Suprapubic skin (tissue), 4 donors: Measurements from ENCODE around the gene PLIN1. TPM values are rescaled to one million over a fixed set of nuclear protein-coding genes. Genes with fewer than 3 reads are reported as not detected.

Experiments
- DNase-seq, 2 donors: peaks; one replicate each; pipeline ENCODE4 v3.0.0-alpha.2; 2019; ENCODE audit warnings: low spot score in 2 of 2
- H3K27ac ChIP-seq: fragments of 200-600 bp; sonication (generic); one replicate; pipeline ENCODE4 v1.5.1; 2019
- H3K27me3 ChIP-seq: fragments of 200-600 bp; sonication (generic); one replicate; pipeline ENCODE4 v1.5.1; 2019
- H3K36me3 ChIP-seq: fragments of 200-600 bp; sonication (generic); one replicate; pipeline ENCODE4 v1.5.1; 2019
- H3K4me1 ChIP-seq: fragments of 200-600 bp; sonication (generic); one replicate; pipeline ENCODE4 v1.5.1; 2019
- H3K4me3 ChIP-seq: fragments of 200-600 bp; sonication (generic); one replicate; pipeline ENCODE4 v1.5.1; 2019; ENCODE audit warnings: mild to moderate bottlenecking
- H3K9me3 ChIP-seq: fragments of 200-600 bp; sonication (generic); one replicate; pipeline ENCODE4 v1.5.1; 2019
- EP300 ChIP-seq: sonication (generic); formaldehyde crosslinking; IDR thresholded peaks from one replicate; pipeline ENCODE4 v1.6.1; 2017; ENCODE audit warnings: antibody characterized with exemption
- POLR2A ChIP-seq, 2 donors: fragments of 450-650 bp; IDR thresholded peaks; one replicate each; pipeline ENCODE4 v1.6.1; 2017; ENCODE audit warnings: antibody characterized with exemption in 2 of 2, mild to moderate bottlenecking in 2 of 2, moderate library complexity in 2 of 2
- POLR2AphosphoS5 ChIP-seq, 3 donors: sonication (generic); formaldehyde crosslinking; IDR thresholded peaks; one replicate each; pipeline ENCODE4 v1.6.1; 2017; ENCODE audit warnings: antibody characterized with exemption in 3 of 3
- WGBS: methylation state at CpG from one replicate; pipeline ENCODE4 v1.1.5; 2018; 5-methylcytosine and 5-hydroxymethylcytosine counted together
- total RNA-seq, 4 donors: library from RNA; depleted of rRNA; stranded (reverse); fragments of >200 nt; gene quantifications; one replicate each; pipeline ENCODE4 v1.1.0, GENCODE V29; 2016
- TF ChIP-seq, protein P1 (sequence below), 2 donors: fragments of 200-600 bp in 1 of 2; fragments of 450-650 bp in 1 of 2; sonication (generic) in 1 of 2; IDR thresholded peaks; one replicate each; pipeline ENCODE4 v1.5.1; 2016 to 2019; ENCODE audit warnings: antibody characterized with exemption in 2 of 2, mild to moderate bottlenecking in 1 of 2, moderate library complexity in 1 of 2

Gene PLIN1
- total RNA-seq, 4 donors from 2014 or later, result 17.7 to 52.4 (median 35.9) TPM

GRCh38 chr15:89652131-89652530 is 27.0 kb downstream of the PLIN1 start:
- H3K36me3 ChIP-seq, result no peaks in the 10 kb centered on the region
- no peak overlapping the region for H3K27ac ChIP-seq
- no peak for TF ChIP-seq POLR2AphosphoS5 (IDR thresholded peaks at IDR 0.05)
- TF ChIP-seq, protein P1, sequence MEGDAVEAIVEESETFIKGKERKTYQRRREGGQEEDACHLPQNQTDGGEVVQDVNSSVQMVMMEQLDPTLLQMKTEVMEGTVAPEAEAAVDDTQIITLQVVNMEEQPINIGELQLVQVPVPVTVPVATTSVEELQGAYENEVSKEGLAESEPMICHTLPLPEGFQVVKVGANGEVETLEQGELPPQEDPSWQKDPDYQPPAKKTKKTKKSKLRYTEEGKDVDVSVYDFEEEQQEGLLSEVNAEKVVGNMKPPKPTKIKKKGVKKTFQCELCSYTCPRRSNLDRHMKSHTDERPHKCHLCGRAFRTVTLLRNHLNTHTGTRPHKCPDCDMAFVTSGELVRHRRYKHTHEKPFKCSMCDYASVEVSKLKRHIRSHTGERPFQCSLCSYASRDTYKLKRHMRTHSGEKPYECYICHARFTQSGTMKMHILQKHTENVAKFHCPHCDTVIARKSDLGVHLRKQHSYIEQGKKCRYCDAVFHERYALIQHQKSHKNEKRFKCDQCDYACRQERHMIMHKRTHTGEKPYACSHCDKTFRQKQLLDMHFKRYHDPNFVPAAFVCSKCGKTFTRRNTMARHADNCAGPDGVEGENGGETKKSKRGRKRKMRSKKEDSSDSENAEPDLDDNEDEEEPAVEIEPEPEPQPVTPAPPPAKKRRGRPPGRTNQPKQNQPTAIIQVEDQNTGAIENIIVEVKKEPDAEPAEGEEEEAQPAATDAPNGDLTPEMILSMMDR (IDR thresholded peaks at IDR 0.05), result no peak
- TF ChIP-seq EP300, result no peak
- TF ChIP-seq POLR2A (IDR thresholded peaks at IDR 0.05), result no peak
- peak; percentile 26 to 60 for DNase-seq
- H3K27me3 ChIP-seq, result peaks cover 13% of the 10 kb centered on the region
- no peak overlapping the region for H3K4me3 ChIP-seq
- no peaks in the 10 kb centered on the region for H3K9me3 ChIP-seq
- peaks cover 16% of the 10 kb centered on the region for H3K4me1 ChIP-seq
- 94% methylated on average over 5 of the region's 7 CpGs for WGBS

DNA sequence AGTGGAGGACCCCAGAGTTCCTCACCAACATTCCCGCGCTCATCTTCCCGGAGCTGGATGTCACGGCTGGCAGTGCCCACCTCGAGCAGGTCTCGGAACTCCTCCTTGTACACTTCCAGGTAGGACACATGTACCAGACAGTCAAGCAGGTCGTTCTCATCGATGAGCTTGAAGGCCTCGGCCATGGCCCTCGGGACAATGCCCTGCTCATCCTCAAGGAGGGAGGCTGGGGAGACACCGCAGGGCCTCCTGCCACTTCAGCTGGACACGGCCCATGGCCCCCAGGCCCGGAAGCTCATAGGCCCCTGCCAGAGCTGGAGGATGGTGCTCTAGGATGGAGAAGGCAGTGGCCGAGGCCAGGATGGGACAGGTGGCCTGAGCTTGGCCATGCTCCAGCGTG is 29.5 kb downstream of the PLIN1 start:
- peak; percentile 49 to 56 for DNase-seq
- peaks cover 9% of the 10 kb centered on the region for H3K4me1 ChIP-seq
- peaks cover 7% of the 10 kb centered on the region for H3K36me3 ChIP-seq
- peaks cover 5% of the 10 kb centered on the region for H3K27me3 ChIP-seq
- TF ChIP-seq POLR2A (IDR thresholded peaks at IDR 0.05), result no peak
- no peak for TF ChIP-seq EP300
- TF ChIP-seq, protein P1 (IDR thresholded peaks at IDR 0.05), result no peak
- no peak for TF ChIP-seq POLR2AphosphoS5 (IDR thresholded peaks at IDR 0.05)
- H3K4me3 ChIP-seq, result no peak overlapping the region
- no peaks in the 10 kb centered on the region for H3K9me3 ChIP-seq
- WGBS, result 94% methylated on average over 11 of the region's 15 CpGs
- no peak overlapping the region for H3K27ac ChIP-seq

DNA sequence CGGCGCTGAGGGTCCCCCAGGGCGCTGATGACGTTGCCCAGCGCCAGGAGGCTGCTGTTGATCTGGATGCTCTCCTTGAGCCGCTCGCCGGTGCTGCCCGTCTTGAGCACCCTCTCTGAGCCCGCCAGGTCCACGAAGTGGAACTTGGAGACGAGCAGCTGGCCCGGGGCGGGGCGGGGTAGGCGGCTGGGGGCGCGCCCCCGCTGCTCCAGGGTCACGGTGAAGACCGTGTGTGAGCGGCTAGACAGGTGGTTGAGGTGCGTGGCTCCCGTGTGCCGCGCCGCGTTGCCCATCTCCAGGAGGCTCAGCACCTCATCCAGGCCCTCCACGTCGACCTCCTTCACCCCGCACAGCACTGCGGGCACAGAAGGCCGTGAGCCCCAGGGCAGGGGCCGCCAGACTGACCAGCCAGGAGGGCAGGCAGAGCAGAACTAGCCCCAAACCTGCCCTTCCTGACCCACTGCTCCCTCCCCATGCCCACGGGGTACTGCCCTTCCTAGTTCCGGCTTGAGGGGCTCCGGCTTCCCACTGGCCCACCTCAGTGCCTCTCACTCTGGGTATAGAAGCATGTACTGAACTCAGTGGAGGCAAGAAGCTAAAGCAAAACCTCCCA is 30.0 kb downstream of the PLIN1 start:
- no peak for TF ChIP-seq POLR2AphosphoS5 (IDR thresholded peaks at IDR 0.05)
- TF ChIP-seq POLR2A (IDR thresholded peaks at IDR 0.05), result no peak
- TF ChIP-seq, protein P1 (IDR thresholded peaks at IDR 0.05), result no peak
- TF ChIP-seq EP300, result no peak
- peaks cover 3% of the 10 kb centered on the region for H3K4me1 ChIP-seq
- H3K4me3 ChIP-seq, result no peak overlapping the region
- H3K27me3 ChIP-seq, result no peaks in the 10 kb centered on the region
- 98% methylated on average over 14 of the region's 37 CpGs for whole genome bisulfite sequencing
- no peaks in the 10 kb centered on the region for H3K9me3 ChIP-seq
- peaks cover 8% of the 10 kb centered on the region for H3K36me3 ChIP-seq
- H3K27ac ChIP-seq, result no peak overlapping the region
- DNase-seq, result peak; percentile 58 to 68

DNA sequence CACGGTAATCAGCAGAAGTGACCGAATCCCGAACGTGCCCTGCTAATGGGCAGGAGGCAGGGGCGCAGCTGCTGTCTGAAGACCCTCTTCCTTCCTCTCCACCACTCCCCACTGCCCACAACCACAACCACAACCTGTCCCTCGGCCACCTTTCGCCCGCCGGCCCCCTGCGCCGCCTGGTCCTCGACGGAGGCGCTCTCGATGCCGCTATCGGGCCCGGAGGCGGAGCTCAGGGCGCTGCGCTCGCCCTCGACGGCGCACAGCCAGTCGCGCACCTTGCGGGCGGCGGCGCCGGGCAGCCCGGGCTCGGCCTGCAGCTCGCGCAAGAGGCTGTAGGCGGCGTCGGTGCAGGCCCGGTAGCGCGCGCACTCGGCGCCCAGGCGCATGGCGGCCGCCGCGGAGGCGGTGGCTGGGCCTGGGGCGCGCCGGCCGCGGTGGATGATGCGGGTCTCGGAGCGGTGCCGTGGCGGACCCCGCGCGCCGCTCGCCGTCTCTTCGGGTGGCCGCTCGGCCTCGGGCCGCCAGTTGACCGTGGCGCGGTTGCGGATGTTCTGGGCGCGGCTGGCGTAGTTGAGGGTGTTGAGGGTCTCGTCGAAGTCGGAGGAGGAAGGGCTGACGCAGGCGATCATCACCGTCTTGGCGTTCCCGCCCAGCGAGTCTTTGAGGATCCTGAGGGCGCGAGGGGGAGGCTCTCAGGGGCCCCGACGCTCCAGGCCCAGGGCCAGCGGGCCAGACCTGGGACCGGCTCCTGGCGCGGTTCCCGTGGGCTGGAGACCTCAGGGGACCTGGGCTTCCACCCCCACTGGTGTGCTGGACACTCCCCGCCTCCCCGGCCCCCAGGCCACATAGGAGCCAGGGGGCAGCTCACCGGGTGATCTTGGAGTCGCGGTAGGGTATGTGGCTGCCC is 30.8 kb downstream of the PLIN1 start:
- H3K9me3 ChIP-seq, result no peaks in the 10 kb centered on the region
- 90% methylated on average over 76 of the region's 102 CpGs for WGBS
- peaks cover 3% of the 10 kb centered on the region for H3K4me1 ChIP-seq

More for the DNA sequence above, 30.8 kb downstream of the PLIN1 start:
- TF ChIP-seq POLR2A (IDR thresholded peaks at IDR 0.05), result no peak
- TF ChIP-seq, protein P1 (IDR thresholded peaks at IDR 0.05), result no peak
- Histone ChIP-seq H3K27ac (no peak overlapping the region), H3K36me3 (peaks cover 8% of the 10 kb centered on the region), H3K27me3 (no peaks in the 10 kb centered on the region), H3K4me3 (no peak overlapping the region)
- peak; percentile 63 to 68 for DNase-seq
